ENCODE measurements around the gene SAMD9L.

Gene SAMD9L

GRCh38 chr7:93148144-93148543 lies at the start of gene SAMD9L:
Gene SAMD9L (minus strand): TSS chr7:93148385. CDS start chr7:93135971, 12,414 bp downstream.
- DNase-seq (ENCODE audit: low spot score) = peak; percentile 13

DNA sequence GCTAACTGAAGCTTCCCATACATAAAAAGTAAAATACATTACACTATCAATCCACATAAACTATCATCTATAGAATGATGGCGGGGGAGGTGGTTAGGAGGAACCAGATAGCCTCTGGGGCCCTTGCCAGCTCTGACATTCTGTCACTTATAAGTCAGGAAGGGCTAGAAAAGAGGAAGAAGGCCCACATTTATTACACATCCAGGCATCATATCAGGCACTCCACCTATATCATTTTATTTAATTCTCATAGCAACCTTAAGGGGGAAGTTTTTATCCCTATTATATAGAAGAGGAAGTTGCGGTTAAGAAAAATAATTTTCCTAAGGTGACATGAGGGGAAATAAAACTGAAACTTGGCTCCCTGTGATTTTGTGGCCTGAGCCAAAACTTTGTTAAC lies 48.2 kb upstream of the SAMD9L start:
- DNase-seq (ENCODE audit: low spot score) = no peak

DNA sequence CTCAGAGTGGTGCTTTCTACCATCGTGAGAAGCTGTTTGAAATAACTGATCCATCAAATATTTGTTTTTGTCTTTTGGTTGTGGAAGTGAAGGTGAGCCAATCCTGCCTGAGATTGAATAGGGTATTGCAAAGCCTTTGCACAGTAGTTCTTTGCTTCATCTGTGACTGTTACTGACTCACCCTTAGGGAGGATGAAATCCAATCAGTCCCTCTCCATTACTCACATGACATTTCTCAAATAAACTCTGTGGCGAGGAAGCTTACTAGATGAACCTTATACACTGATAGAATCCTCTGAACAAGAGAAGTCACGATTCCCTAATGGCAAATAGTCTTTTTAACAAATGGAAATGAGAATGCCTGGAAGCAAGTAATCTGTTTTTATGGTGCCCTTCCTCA lies 46.2 kb upstream of the SAMD9L start:
- peak; percentile 51 for DNase-seq (ENCODE audit: low spot score)

DNA sequence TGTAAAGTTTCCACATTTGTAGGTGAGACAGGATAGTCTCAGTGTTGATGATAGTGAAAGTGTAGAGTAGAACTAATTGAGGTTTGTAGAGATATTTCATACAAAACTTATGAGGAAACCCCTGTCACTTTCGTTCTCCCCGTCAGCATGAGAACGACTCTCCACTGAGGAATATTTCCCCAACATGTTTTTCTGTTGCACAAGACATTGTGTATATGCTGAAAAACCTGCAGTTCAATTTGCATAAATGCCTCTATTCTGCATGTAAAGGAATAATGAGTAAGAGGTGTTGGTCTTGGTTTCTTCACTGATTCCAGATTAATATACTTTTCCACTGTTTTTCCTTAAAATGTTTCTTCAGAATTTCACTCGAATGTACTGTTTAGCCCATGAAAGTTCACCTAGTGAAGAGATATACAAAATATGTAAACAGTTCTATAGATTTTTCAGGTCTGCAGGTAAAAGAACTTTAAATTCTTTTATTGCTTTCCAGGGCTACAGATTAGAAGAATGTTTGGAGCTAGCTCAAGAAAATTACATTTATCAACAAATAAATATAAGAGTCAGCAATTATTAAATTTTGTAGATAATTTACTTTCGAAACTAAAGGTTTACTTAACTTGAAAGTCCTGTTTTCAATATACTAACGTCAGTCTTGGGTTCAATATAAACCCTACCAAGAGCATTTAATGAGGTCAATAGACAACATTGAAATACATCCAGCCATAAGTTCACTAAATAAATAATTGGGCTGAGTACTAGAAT lies 40.9 kb upstream of the SAMD9L start:
- DNase-seq (ENCODE audit: low spot score) = no peak

GRCh38 chr7:93185303-93186027 lies 37.3 kb upstream of the SAMD9L start:
- no peak for DNase-seq (ENCODE audit: low spot score)

GRCh38 chr7:93179173-93179572 lies 31.0 kb upstream of the SAMD9L start:
- no peak for DNase-seq (ENCODE audit: low spot score)

GRCh38 chr7:93178213-93178612 lies 30.0 kb upstream of the SAMD9L start:
- DNase-seq (ENCODE audit: low spot score) = peak; percentile 4

DNA sequence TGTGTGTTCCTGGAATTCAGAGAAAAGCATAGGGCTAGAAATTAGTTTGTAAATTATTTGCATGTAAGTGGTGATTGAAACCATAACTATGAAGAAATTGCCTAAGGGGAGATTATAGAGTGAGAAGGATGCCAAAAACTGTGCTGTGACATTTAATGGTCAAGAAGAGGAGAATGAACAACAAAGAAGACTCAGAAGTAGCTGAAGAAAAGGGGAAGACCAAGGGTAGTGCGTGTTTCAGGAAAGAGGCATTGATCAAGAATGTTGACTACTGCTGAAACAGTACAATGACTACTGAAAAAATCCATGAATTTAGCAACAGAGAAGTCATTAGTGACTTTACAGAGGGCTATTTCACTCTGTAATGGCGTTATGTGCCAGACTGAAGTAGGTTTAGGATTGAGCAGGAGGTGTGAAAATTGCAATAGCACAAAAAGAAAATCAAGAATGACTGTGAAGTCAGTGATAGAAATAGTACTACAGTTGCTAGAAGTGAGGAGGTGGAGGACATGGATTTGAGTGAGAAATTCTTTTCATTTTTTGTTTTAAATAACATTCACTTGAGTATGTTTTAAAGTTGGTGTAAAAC lies 28.9 kb upstream of the SAMD9L start:
- DNase-seq (ENCODE audit: low spot score) = no peak

DNA sequence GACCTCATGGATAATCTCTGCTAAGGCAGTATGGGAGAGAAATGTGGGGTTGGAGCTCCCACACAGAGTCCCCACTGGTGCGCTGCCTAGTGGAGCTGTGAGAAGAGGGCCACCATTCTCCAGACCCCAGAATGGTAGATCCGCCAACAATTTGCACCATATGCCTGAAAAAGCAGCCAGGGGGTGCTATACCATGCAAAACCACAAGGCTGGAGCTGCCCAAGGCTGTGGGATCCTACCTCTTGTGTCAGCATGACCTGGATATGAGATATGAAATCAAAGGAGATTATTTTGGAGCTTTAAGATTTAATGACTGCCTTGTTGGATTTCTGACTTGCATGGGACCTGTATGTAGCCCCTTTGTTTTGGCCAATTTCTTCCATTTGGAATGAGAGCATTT lies 27.0 kb upstream of the SAMD9L start:
- DNase-seq (ENCODE audit: low spot score) = no peak

DNA sequence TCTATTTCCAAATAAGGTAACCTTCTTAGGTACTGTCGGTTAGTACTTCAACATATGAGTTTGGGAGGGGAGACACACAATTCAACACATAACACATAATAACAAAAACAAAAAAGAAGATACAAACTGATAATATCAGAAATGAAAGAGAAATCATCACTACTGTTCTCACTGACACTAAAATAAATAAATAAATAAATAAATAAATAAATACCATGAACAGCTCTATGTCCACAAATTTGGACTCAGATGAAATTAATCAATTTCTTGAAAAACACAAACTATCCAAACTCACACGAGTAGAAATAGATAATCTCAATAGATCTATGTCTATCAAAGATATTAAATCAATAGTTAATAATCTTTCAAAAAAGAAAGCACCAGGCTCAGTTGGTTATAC lies 24.5 kb upstream of the SAMD9L start:
- DNase-seq (ENCODE audit: low spot score) = no peak

DNA sequence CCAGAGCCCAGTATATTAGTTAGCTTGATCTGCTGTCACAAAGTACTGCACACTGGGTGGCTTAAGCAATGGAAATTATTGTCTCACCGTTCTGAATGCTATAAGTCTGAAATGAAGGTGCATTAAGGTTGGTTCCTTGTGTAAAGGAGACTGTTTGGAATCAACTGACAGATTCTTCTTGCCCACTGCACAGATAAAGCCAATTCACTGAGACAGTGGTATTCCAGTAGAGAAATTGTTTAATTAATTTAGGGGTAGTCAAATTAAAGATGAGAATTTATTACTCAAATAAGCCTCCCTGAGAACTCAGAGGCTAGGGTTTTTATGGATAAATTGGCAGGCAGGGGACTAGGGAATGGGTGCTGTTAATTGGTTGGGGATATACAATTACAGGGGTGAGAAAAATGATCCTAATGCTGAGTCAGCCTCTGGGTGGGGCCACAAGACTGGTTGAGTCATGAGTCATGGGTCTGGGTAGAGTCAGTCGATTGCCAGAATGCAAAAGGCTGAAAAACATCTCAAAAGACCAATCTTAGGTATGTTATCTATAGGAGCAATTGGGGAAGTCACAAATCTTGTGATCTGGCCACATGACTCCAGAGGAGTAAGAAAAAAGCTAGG lies 23.5 kb upstream of the SAMD9L start:
- no peak for DNase-seq (ENCODE audit: low spot score)

DNA sequence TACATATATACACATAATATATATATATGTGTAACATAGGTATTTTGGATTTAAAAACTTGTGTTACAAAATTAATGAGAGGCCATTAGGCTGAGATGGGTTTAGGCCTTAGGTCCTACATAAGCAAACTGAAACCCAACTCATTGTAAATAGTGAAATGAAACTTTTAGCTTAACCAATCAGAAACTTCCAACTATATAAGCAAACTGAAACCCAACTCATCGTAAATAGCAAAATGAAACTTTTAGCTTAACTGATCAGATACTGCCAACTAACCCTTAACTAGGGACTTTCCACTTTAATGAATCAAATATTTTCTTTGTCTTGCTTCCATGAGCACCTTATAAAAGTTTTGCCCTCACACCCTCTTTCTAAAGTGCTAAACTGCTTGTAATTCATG lies 17.3 kb upstream of the SAMD9L start:
- DNase-seq (ENCODE audit: low spot score) = no peak

- DNase-seq (ENCODE audit: low spot score) = no peak
These were observed 16.6 kb upstream of the SAMD9L start for GRCh38 chr7:93164766-93165165.

DNA sequence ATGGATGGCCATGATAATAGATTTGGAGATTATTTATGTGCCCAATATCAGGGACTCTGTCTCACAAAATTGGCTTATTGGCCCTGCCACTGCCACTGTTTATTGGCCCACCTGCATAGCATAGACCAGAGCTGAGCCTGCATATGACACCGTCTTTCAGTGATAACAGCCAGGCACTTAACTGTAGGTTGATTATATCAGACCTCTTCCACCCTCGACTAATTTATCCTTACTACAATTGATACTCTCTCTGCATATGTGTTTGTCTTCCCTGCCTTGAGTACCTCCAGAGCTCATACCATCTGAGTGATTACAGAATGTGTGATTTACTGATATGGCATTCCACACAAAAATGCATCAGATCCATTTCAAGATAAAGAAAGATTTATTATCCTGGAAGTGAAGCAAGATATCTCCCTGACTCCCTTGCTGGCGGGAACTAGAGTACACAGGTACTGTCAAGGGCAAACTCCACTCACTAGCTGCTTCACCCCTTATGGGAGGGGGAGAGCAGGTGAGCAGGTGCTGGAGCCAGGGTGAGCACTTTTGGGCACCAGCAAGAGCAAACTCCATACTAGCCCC lies 13.1 kb upstream of the SAMD9L start:
- DNase-seq (ENCODE audit: low spot score) = no peak

DNA sequence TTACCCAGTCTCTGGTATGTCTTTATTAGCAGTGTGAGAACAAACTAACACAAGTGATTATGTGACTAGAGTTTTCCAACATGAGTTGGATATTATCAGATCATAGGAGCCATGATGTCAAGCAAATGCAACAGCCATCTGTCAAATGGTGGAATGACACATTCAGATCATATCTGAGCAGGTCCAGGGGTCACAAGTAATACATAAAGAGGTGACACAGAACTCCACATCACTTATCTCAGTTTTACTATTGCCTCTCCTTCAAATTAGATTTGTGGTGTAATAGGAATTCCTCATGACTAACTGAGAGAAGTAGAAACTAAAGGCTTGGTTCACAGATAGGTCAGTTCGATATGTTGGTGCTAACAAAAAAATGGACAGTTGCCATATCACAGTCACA lies 12.2 kb upstream of the SAMD9L start:
- no peak for DNase-seq (ENCODE audit: low spot score)

- DNase-seq (ENCODE audit: low spot score) = no peak
These were observed 11.3 kb upstream of the SAMD9L start for GRCh38 chr7:93159490-93159889.

DNA sequence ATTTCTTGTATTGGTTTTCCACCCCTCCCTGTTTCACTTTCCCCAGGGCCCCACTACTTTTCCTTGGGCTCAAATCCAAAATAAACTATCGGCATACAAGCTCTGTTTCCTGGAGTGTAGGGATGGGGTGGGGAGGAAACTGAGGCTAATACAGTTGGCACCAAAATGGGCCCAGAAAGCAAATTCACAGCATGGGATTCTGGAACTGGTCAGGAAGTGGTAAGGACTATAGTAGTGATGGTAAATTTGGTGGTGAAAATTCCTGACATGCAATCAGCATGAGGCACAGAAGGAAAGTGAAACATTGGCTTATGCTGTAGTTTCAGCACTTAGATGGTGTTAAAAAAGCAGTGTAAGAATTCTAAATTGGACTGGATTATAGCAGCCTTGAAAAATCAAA lies 8.7 kb upstream of the SAMD9L start:
- DNase-seq (ENCODE audit: low spot score) = peak; percentile 12

DNA sequence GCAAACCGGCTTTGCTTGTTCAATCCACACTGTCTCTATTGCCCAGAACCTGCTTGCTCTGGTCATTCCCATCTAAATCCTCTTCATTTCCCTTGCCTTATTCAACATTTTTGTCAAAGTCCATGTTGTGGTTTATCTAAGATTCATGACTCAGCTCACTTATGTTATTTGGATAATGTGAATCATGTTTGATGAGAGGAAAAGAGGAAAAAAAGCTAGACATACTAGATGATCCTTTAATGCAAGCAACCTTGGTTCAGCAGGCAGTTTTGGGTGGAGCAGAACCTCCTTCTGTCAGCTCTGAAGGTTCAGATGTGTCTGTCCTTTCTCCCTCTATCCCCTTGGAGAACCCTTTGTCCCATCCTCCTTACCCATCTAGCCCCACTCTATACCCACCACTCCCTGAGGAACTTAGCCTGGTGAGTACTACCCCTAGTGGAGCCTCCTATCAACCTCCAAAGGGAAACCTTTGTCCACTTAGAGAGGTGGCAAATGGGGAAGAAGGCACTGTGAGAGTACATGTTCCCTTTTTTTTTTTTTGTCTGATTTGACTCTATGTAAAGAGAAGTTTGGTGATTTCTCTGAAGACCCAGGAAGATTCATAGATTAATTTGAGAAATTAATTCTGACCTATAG lies 2.1 kb upstream of the SAMD9L start:
- no peak for DNase-seq (ENCODE audit: low spot score)

DNA sequence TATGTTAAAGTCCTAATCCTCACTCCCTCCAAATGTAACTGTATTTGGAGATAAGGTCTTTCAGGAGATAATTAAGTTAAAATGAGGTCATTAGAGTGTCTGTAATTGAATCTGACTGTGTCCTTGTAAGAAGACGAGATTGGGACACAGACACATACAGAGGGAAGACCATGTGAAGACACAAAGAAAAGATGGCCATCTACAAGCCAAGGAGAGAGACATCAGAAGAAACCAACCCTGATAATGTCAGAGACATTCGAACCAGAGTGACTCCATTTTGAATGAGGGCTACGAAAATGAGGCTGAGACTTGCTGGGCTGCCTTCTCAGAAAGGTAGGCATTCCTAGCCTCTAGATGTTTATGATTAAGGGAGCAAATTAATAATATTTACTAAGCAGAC lies 542 bp upstream of the SAMD9L start:
- DNase-seq (ENCODE audit: low spot score) = no peak

DNA sequence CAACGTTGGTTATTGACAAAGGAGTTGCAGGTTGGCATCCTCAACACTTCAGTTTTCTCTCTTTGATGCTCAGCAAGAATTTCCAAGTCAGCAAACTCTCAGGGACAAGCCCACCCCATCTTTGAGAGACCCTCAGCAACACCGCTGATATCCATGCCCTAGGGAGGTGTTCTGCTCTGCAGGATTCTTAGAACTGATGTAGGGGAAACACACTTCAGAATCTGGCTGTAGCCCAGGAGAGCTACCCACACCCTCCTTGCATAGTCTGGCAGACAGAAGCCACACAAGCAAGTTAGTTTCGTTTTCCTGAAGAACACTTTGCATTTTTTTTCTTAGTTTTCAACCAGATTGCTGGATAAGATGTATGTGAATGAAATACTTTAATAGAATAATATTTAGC lies 822 bp downstream of the SAMD9L start:
- DNase-seq (ENCODE audit: low spot score) = peak; percentile 54

- DNase-seq (ENCODE audit: low spot score) = no peak
These were observed 1.6 kb downstream of the SAMD9L start for GRCh38 chr7:93146472-93147141.

Measured in AG08396 (cell line).